Mononuclear cell (primary cell): Measurements from ENCODE around the gene ANLN. TPM values are rescaled to one million over a fixed set of nuclear protein-coding genes. Genes with fewer than 3 reads are reported as not detected.
A peak's percentile ranks its signal among the peaks of the same experiment; 100 is the strongest.
"Not testable (repeated sequence)": the region's sequence is repeated elsewhere in the genome, so short reads cannot be mapped to it uniquely, and the experiment has no call there.

Source experiments
- H3K27me3 ChIP-seq: 2 replicates; pipeline ENCODE4 v1.6.0; 2011; ENCODE audit warnings: low read length, control low read depth; ENCODE audit not compliant: insufficient read depth
- H3K4me1 ChIP-seq: 2 replicates; pipeline ENCODE4 v1.5.1; 2011; ENCODE audit warnings: mild to moderate bottlenecking, low read length, control low read depth; ENCODE audit not compliant: insufficient read depth
- H3K4me3 ChIP-seq: 2 replicates; pipeline ENCODE4 v1.5.1; 2011; ENCODE audit warnings: mild to moderate bottlenecking, low read length, moderate library complexity
- H3K9me3 ChIP-seq: 2 replicates; pipeline ENCODE4 v1.5.1; 2011; ENCODE audit warnings: low read depth, mild to moderate bottlenecking, control low read depth, low read length
- total RNA-seq: library from RNA; depleted of rRNA; stranded (reverse); fragments of >200 nt; gene quantifications from one replicate; pipeline ENCODE4 v1.2.3, GENCODE V29; 2012

Gene ANLN
- total RNA-seq, 1 donor = 3.7 TPM

DNA sequence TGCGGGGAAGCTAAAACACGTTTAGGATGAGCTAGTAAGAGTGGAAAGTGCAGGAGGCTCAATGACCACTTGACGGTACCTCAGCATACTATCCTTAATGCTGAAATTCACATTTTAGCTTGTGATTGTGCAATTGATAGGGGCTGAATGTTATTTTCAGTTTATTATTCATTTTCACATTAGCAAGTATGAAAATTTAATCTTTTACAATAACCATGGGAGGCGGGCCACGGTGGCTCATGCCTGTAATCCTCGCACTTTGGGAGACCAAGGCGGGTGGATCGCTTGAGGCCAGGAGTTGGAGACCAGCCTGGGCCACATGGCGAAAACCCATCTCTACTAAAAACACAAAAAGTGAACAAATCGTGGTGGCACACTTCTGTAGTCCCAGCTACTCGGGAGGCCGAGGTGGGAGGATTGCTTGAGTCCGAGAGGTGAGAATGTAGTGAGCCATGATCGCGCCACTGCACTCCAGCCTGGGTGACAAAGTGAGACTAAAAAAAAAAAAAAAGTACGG lies 22.0 kb upstream of the ANLN start:
- Histone ChIP-seq H3K27me3 (peaks cover 9% of the 10 kb centered on the region), H3K4me3 (peak overlapping the region; percentile 63), H3K9me3 (no peaks in the 10 kb centered on the region), H3K4me1 (peaks cover 9% of the 10 kb centered on the region)

DNA sequence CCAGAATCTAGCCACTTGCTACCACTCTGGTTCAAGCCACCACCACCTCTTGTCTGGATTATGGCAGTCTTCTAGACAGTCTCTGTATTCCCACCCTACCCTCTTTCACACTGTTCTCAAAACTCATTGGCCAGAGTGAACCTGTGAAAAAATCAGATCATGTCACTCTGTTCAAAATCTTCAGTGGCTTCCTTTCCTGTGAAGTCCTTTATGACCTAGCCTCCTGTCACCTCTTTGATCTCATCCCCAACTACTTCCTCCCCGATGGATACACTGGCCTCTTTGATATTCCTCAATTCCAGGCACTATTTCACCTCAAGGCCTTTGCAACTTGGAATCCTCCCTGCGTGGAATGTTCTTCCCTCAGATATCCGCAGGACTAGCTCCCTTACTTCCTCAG lies 21.2 kb upstream of the ANLN start:
- Histone ChIP-seq H3K4me1 (peaks cover 9% of the 10 kb centered on the region), H3K27me3 (peaks cover 9% of the 10 kb centered on the region)

DNA sequence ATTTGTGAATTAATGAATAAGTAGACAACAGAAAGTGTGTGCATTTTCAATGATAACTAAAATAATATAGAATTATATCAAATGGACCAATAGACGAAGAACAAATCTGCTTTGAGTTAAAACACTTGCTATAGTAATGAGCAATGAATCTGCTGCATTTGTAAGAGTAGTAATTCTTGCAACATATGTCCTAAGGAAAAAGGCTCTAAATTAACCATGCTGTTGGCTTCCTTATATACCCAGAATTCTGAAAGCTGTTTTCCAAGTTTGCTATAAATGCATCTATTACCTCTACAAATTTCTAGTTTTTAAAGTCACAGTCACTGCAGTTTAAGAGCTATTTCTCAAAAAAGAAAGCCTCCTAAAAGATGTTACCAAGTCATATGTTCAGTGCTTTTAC lies 20.5 kb upstream of the ANLN start:
- H3K9me3 ChIP-seq = no peaks in the 10 kb centered on the region
- peaks cover 9% of the 10 kb centered on the region for H3K4me1 ChIP-seq
- H3K27me3 ChIP-seq = peaks cover 9% of the 10 kb centered on the region
- no peak overlapping the region for H3K4me3 ChIP-seq

More for the DNA sequence above, 21.2 kb upstream of the ANLN start:
- Histone ChIP-seq H3K4me3 (no peak overlapping the region), H3K9me3 (no peaks in the 10 kb centered on the region)

DNA sequence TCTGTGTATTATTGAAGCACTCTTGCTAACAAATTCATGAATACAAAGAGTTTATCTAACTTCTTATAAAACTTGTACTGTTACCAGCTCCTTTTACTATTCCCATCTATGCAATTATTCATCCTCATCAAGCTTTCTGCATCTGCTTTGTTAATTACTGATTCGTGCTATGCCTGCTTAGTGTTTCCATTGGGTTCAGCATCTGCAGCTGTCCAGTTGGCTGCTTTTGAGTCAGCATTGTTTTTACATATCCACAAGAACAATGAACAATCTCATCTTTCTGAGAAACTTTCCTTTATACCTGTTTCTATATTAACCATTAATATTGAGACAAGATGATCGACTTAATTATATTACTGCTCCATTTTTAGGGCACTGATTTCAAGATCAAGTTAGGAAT lies 19.6 kb upstream of the ANLN start:
- Histone ChIP-seq H3K4me3 (no peak overlapping the region), H3K27me3 (peaks cover 9% of the 10 kb centered on the region), H3K4me1 (peaks cover 9% of the 10 kb centered on the region), H3K9me3 (no peaks in the 10 kb centered on the region)

DNA sequence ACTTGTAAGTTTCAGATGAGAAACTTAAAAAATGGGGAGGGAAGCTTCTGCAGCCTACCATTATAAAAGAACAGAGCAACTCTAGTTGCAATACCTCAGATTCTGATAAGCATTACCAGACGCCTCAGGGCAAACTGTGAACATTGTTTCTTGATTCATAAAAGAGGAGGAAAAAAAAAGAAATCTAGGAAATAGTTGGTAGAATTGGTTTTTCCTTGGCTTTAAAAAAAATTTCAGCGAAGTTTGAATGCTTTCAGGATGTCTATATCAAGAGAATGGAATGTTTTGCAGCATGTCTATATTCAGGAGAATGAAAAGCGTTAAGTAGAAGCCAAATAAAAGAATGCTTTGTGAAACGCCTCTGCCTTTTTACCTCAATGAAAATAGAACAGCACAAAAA lies 17.5 kb upstream of the ANLN start:
- H3K4me3 ChIP-seq = no peak overlapping the region
- no peaks in the 10 kb centered on the region for H3K9me3 ChIP-seq
- peaks cover 5% of the 10 kb centered on the region for H3K4me1 ChIP-seq

DNA sequence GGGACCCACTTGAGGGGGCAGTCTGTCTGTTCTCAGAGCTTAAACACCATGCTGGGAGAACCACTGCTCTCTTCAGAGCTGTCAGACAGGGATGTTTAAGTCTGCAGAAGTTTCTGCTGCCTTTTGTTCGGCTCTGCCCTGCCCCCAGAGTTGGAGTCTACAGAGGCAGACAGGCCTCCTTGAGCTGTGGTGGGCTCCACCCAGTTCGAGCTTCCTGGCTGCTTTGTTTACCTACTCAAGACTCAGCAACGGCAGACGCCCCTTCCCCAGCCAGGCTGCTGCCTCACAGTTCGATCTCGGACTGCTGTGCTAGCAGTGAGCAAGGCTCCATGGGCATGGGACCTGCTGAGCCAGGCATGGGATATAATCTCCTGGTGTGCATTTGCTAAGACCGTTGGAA lies 11.1 kb upstream of the ANLN start:
- not testable (repeated sequence) for H3K27me3 ChIP-seq, H3K4me3 ChIP-seq, H3K9me3 ChIP-seq, H3K4me1 ChIP-seq

More for the DNA sequence above, 17.5 kb upstream of the ANLN start:
- H3K27me3 ChIP-seq = no peaks in the 10 kb centered on the region

DNA sequence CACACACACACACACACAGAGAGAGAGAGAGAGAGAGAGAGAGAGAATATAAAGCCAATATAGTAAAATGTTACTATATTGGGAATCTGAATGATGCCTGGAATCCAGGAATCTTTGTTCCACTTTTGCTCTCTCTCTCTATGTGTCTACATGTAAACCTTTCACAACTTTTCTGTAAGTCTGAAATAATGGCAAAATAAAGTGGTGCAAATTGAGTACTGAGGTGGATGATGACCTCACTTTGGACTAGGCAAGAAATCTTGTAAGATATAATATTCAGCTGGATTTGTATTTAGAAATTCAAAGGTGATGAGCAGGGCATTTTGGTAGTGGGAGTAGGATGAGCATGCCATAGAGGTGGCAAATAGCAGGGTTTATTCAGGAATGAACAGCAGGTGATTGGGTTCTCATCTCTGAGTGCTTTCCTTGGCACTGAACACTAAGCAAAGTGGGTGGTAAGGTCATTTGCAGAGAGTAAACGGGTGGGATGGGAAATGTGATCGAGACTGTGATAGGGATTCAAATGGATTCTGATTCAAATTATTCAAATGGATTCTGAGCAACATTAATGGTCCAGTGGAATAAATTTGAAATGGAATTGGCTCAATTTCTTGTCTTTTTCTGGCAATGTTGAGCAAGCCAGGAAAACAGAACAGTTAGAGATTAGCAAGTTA lies 9.7 kb upstream of the ANLN start:
- Histone ChIP-seq H3K27me3 (no peaks in the 10 kb centered on the region), H3K4me3 (no peak overlapping the region), H3K9me3 (no peaks in the 10 kb centered on the region), H3K4me1 (no peaks in the 10 kb centered on the region)

DNA sequence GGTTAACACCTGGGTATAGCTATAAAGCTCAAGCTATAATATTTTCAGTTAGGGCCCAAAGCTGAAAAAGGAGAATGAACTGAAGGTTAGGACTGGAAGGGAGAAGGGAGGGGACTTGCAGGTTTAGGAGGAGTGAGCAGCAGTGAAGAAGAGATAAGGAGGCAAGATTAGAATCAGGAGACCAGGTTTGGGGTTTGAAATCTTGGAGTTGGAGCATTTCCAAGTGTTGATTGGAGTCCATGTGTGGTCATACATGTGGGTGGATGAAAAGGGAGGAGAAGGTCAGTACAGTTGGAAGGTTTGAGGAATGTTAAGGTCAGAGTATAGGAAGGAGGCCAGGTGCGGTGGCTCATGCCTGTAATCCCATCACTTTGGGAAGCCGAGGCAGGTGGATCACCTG lies 8.6 kb upstream of the ANLN start:
- Histone ChIP-seq H3K4me1 (no peaks in the 10 kb centered on the region), H3K27me3 (no peaks in the 10 kb centered on the region), H3K9me3 (no peaks in the 10 kb centered on the region), H3K4me3 (no peak overlapping the region)

DNA sequence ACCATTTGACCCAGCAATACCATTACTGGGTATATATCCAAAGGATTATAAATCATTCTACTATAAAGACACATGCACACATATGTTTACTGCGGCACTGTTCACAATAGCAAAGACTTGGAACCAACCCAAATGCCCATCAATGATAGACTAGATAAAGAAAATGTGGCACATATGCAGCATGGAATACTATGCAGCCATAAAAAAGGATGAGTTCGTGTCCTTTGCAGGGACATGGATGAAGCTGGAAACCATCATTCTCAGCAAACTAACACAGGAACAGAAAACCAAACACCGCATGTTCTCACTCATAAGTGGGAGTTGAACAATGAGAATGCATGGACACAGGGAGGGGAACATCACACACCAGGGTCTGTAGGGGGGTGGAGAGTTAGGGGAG lies 6.4 kb upstream of the ANLN start:
- not testable (repeated sequence) for H3K27me3 ChIP-seq, H3K4me3 ChIP-seq, H3K9me3 ChIP-seq, H3K4me1 ChIP-seq

DNA sequence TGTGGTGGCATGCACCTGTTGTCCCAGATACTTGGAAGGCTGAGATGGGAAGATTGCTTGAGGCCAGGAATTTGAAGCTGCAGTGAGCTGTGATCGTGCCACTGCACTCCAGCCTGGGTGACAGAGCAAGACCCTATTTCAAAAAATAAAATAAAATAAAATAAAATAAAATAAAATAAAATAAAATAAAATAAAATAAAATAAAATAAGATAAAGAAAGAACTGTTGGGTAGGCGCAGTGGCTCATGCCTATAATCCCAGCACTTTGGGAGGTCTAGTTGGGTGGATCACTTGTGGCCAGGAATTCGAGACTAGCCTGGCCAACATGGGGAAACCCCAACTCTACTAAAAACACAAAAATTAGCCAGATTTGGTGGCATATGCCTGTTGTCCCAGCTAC lies 4.0 kb upstream of the ANLN start:
- H3K4me3 ChIP-seq, H3K27me3 ChIP-seq, H3K9me3 ChIP-seq, H3K4me1 ChIP-seq: not testable (repeated sequence)

DNA sequence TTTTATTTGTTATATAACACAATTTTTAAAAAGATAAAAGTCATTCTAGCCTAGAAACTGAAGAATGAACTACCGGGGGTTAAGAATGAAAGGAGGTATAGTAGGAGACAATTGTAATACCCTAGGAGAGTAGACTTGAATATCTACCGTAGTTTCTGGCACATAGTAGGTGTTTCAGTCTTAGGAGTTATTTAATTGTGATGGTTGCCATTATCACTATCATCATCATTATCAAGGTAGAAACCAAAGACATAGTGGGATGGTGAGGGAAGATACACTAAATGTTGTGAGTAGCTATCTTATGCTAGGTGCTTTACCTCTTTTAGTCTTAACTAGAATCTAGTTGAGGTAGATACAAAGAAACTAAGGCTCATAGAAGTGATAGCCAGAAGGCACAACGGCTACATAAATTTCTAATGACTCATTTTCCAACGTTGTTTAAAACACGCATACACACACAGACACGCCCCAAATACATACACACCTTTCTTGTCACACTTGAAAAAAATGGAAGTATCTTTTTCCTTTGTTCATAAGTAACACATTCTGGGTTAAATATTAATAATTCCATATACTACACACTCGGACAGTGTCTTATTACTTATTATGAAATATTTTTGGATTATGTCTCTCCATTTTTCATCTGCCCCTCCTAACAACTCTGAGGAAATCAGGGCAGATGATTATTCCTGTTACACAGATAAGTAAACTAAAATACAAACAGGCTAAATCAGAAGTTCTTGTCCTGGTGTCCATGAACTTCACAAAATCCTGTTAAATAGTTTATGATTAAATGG lies 2.0 kb upstream of the ANLN start:
- H3K9me3 ChIP-seq = no peaks in the 10 kb centered on the region
- H3K4me3 ChIP-seq = no peak overlapping the region
- no peaks in the 10 kb centered on the region for H3K27me3 ChIP-seq
- H3K4me1 ChIP-seq = peaks cover 19% of the 10 kb centered on the region

DNA sequence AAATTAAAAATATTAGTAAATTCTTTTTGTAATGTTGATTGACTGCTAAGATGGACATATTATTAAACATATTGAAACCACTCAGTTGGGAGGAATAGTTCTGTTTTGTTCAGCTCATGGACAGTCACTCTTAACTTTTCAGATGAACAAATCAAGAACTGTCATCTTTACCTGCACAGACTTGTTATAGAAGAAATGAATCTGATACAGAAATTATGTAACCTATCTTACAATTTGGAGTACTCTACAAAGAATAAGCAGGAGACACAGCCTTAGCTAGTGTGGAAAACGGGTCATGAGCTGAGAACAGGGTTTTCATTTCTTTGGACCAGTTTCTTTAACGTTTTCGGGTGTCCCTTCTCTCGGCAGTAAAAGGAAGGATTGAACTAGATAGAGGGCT lies 1.2 kb upstream of the ANLN start:
- H3K27me3 ChIP-seq = no peaks in the 10 kb centered on the region
- peaks cover 22% of the 10 kb centered on the region for H3K4me1 ChIP-seq
- H3K9me3 ChIP-seq = no peaks in the 10 kb centered on the region
- no peak overlapping the region for H3K4me3 ChIP-seq

DNA sequence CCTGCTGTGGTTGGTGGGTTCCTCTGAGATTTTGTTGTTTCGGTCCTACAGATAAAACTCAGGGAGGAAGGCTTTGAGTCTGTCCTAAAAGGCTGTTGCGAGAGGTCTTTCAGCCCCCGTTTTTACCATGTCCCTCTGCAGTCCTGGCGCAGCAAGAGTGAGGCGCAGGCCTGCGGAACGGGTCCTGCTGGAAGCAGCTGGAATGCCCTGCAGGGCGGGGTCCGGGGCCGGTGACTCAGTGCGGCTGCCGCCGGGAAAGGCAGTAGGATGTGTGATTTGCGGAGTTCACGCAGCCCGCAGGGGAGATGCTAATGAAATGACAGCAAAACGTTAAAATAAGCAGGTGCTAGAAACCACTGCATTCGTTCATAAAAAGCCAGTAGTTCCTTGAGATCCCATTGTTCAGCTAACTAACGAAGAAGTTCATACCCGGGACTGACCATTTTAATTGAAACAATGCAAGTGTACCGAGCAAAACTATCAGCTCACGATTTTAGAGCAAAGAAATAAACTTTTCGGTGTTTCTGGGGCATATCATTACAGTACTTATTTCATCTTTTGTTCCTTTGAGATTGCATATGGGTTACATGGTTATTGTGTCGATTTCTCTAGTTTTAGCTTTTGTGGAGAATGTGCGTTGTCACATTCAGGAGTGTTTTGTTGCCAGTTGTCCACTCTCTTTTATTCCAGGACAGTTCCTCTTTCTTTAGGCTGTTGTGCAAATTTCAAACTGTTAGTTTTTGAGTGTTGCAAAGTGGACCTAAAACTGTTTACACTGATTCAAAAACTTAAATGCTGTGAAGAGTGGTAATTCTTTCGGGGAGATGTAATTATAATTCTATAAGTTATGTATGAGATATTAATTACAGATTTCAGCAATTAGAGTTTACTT lies 783 bp downstream of the ANLN start:
- peak overlapping the region; percentile 90 for H3K4me3 ChIP-seq
- peaks cover 30% of the 10 kb centered on the region for H3K4me1 ChIP-seq
- no peaks in the 10 kb centered on the region for H3K27me3 ChIP-seq
- H3K9me3 ChIP-seq = no peaks in the 10 kb centered on the region

DNA sequence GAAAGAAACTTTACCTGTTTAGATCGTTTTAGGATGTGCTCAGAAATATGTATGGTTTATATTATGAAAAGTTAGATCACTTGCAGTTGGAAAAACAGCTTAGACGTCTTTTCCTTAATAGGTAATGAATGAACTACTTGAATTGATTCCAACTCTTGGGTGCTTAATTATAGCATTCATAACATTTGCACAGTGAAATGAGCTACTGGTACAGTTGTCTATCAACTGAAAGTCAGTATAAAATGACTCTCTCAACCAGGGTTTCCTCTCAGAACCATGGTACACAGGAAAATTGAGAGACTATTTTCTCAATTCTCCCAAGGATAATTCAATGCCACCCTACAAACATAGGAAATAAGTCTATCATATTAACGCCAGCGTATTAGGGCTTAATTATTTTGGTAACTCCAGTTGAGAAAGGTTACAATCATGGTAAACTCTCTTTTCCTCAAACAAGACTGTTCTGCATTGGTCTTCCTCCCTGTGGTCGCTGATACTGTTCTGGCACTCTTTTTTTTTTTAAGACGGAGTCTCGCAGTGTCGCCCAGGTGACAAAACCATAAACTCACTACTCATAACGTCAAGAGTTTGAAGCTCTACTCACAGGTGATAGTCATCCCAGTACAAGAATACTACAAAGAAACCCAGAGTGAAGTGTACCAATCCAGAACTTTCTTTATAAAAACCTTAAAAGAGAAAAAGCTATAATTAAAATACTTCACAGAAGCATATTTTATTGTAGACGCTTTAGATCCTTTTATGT lies 2.0 kb downstream of the ANLN start:
- peaks cover 30% of the 10 kb centered on the region for H3K4me1 ChIP-seq
- H3K27me3 ChIP-seq = no peaks in the 10 kb centered on the region
- H3K4me3 ChIP-seq = no peak overlapping the region
- H3K9me3 ChIP-seq = no peaks in the 10 kb centered on the region
